NCI-H2227 (cell line): ENCODE data around the gene RELN.
"Not testable (repeated sequence)": the region's sequence is repeated elsewhere in the genome, so short reads cannot be mapped to it uniquely, and the experiment has no call there.

ENCODE experiments used
- DNase-seq: peaks from one replicate; lab custom pipeline; 2025; ENCODE audit not compliant: unreplicated experiment; lab: John Stamatoyannopoulos, UW

Gene RELN

DNA sequence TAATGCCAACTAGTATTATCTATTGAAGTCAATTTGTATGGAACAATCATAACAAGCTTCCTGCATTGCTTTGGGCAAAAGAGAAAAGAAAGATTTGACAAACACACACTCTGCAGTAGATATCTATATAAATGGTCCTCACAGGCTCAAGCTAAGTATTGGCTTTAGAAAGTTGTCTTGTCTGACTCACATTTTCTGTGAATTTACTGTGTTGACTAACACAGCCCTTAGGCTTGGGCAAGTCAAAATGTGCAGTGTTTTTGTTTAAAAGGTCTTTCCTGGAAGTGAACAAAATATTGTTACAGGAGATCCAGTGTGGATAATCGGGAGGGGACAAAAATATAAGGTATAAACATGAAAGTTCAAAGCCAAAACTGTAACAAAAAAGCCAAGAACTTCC lies 194.4 kb downstream of the RELN start:
- DNase-seq = no peak

DNA sequence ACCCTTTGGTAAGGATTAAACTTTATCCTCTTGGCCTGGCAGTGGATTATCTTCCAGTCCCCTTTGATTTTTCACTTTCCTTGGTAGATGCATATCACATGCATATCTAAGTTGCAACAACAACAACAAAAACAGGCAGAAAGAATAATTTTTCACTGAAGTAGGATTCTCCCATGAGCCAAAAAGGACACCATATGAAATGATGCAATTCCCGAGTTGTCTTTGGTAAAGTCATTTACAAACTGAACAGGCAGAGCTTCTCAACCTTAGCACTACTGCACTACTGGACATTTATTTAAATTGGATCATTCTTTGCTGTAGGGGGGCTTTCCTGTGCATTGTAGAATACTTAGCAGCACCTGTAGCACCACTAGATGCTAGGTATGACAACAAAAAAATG lies 195.0 kb downstream of the RELN start:
- DNase-seq = no peak

DNA sequence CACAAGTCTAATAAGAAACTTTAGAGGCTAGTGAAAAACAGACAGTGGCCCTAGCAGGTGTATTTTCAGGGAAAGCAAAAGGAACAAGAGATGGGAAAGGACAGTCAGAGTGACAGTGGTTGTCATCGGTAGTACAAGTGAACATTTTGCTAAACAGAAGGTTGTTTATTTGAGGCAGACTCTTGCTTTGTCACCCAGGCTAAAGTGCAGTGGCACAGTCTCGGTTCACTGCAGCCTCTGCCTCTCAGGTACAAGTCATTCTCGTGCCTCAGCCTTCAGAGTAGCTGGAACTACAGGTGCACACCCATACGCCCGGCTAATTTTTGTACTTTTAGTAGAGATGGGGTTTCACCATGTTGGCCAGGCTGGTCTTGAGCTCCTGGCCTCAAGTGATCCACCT lies 195.8 kb downstream of the RELN start:
- no peak for DNase-seq

DNA sequence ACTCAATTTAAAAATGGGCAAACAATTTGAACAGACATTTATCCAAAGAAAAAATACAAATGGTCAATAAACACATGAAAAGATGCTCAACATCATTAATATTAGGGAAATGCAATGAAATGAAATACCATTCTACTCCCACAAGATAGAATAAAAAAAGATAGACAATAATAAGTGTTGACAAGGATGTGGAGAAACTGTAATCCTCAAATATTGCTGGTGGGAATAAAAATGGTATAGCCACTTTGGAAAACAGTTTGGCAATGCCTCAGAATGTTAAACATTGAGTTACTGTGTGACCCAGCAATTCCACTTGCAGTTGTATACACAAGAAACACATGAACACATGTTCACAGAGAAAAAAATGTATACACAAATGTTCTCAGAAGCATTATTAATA lies 197.6 kb downstream of the RELN start:
- DNase-seq = no peak

DNA sequence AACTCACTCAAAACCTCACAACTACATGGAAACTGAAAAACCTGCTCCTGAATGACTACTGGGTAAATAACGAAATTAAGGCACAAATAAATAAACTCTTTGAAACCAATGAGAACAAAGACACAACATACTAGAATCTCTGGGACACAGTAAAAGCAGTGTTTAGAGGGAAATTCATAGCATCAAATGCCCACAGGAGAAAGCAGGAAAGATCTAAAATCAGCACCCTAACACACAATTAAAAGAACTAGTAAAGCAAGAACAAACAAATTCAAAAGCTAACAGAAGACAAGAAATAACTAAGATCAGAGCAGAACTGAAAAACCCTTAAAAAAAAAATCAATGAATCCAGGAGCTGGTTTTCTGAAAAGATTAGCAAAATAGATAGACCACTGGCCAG lies 202.4 kb downstream of the RELN start:
- not testable (repeated sequence) for DNase-seq

DNA sequence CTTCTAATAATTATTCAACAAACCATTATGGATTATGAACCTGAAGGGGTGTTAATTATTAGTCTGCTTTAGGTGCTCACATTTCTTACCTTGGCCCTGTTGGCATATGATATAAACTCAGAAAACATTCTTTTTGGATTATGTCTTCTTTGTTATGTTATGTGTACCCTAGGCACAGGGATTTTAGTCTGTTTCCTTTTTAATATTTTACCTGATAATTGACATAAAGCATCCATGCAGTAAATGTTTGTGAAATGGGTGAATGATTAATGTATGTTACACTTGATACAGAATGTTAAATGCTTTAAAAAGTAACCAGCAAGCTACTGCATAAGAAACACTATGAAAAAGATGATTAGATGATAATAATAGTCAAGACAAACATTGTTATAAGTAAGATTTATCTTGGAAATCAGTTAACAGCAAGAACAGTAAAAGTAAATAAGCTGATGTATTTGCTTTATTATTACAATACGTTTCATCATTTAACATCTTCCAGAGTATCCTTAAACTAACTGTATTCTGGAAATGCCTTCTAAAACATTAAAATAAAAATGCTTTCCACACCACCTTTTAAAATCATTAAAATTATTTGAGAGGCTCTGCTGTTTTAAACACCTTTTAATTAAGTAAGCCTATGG lies 204.7 kb downstream of the RELN start:
- DNase-seq = no peak

DNA sequence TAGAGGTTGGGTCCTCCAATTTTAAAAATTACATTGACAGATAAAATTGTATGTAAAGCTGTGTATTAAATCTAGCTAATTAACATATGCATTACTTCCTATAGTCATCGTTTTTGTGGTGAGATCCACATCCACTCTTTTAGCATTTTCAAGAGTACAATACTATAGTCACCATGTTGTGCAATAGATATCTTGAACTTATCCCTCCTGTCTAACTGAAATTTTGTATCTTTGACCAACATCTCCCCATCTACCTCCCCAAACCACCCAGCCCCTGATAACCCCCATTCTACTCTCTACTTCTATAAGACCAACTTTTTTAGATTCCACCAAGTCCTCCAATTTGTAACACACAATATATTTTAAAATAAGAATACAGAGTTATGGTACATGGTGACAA lies 208.0 kb downstream of the RELN start:
- no peak for DNase-seq

DNA sequence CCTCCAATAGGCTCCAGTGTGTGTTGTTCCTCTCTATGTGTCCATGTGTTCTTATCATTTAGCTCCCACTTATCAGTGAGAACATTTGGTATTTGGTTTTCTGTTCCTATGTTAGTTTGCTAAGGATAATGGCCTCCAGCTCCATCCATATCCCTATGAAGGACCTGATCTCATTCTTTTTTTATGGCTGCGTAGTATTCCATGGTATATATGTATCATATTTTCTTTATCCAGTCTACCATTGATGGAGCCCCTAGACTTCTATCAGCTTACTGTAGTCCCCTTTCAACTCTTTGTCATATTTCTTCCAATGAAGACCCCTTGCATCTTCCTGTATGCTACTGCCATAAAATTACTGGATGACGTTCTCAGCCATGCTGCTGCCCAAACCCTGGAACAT lies 208.9 kb downstream of the RELN start:
- not testable (repeated sequence) for DNase-seq

DNA sequence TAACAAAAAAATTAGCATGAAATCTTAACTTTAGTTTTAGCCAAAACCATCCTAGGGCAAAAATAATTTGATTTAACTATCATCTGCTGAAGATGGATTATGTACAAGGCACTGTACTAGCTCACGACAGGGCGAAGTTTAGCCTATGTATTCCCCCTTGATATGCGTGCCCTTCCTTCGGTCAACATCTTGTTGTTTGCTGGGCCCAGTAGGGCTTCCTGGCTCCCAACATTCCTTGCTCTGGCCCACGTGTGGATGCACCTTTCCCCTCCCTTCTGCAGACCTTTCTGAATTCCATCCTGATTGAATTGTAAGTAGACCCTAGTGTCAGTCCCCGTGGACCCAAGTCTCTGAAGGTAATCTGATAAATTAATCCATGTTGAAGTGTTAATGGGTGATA lies 212.0 kb downstream of the RELN start:
- DNase-seq = no peak

DNA sequence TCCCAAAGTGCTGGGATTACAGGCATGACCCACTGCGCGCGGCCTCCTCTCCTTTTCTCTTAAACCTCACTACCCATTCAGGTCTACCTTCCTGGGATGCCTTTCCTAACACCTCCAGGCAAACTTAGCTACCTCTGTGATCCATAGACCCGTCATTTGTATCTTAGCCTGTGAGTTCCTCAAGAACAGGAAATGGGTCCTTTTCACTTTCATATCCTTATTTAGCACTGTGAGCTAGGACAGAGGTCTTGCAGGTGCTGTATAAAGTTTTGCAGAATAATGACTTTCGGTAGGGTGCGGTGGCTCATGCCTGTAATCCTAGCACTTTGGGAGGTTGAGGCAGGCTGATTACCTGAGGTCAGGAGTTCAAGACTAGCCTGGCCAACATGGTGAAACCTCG lies 215.7 kb downstream of the RELN start:
- DNase-seq = no peak

DNA sequence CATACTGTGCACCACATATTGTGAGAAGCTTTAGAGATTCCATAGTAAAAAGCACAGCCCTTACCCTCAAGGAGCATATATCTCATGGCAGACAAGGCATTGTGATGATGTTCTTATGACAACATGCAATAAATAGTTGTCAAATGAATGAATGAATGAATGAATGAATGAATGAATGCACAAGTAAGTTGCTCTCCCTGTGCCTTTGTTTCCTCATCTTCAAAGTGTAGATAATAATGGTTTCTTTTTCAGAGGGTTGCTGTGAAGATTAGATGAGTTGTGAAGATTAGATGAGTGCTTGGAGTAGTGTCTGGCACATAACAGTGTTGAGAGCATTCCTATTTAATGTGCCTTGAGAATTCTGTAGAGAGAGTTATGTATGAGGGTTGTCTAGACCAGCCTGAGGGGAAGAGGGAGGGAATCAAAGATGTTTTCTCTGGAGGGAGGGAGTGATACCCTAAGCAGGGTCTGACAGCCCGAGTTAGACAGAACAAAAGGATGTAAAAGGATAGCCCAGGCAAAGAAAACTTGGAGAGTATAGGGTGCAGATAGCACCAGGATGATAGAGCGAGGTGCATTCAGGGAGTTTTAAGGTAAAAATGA lies 217.2 kb downstream of the RELN start:
- DNase-seq = no peak

DNA sequence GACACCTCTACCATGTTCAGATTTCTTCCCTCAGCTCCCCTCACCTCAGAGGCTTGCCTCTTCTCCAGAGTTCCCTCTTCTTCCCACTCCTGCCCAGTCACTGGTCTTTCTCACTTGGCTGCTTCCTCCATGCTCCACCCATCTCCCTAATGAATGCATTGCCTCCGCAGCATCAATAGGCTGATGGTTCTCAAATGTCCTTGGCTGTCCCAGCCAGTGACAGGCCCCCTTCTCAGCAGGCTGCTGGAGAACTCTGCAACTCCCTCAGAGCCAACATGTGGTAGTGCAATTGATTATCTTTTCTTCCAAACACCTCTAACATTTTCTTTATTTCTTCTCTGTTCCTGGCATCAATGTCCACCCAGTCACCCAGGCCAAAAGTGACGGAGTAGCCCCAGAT lies 218.2 kb downstream of the RELN start:
- DNase-seq = no peak

DNA sequence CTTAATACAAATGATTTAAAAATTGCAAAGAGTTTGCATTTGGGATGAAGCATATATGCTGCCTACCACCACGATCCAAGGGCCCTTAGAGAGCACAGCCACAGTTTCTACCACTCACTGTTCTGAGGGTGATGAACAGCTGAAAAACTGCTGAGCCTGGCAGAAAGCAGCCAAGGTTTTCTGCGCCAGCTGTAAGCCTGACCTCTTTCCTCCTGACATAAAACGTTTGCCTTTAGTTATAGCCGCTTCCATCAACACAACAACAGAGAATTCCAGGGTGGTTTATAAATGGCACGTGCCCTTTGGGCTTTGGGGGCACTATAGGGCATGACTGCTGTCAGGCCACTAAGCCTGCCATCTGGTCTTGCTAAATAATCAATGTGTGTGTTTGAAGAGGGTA lies 222.8 kb downstream of the RELN start:
- peak; percentile 26 for DNase-seq

DNA sequence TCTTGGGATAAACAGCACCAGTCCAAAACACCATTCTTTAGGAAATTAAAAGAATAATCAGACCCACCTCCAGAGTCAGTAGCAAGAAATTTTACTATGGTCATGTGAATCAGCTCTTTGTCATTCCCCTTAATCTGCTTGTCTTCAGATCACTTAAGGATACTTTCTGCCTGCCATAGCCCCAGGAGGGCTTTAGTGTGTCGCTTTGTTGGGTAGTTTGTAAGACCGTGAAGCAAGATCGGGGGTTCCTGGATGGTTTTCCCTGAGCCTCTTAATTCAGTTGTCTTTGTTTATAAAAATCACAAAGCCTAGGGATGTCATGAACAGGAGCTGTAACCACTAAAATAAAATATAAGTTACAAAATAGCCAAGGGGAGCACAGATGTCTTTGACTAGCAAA lies 223.6 kb downstream of the RELN start:
- peak; percentile 34 for DNase-seq

DNA sequence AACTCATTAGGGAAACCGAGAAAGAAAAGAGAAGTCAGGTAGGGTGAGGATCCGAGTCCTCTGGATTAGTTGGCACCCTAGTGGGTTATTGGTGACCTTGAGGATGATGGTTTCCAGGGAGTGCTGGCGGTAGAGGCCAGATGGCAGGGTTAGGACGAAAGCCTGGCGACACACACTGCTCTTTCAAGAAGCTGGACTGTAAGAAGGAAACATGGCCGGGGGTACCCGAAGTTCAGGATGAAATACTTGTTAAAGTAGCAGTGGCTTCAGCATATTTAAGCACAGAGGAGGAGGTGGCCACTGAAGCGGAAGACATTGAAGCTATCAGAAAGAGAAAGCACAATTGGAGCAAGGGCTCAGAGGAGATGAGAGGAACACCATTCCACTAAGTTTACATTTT lies 224.6 kb downstream of the RELN start:
- DNase-seq = no peak

DNA sequence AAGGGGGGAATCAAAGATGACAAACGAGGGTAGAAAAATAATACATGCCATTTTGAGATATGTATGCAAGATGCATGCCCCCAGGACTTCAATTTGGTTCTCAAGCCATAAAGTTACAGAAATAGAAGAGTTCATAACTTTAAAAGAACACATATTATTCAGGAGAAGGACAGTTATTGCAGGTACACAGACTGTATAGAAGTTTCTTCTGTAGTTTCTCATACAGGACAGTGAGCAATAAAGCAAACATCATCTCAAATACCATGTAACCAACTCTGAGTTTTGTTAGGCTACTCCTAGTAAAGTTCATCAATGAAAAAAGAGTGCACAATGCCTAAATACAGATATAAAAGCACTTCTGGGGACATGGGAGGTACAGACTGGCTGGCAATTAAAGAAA lies 226.6 kb downstream of the RELN start:
- DNase-seq = no peak

DNA sequence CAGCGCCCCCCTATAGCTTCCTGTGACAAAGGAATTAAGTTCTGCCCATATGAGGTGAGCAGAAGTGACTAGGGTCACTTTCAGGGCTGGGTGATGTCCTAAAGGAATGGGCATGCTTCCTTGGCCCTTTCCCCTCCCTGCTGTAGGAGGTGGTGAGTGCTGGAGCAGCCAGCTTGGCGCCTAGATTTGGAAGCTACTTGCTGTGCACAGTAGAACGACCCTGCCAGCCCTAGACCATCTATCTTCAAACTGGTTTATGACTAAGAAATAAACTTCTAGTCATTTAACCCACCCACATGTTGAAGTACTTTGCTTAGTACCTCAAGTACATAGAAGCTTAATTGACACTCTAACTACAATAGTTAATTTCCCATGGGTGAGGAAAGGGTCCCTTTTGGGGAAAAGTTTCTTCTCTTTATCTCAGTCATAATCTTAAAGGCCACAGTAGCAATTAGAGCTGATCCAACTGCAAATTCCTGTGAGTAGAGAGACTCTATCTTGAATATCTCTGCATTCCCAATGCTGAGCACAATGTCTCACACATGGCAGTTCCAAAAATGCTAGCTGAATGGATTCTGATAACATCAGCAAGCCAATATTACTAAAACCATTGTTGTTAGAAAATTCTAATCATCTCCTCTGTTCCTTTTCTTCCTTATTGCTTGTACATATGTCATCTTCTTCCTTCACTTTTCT lies 227.2 kb downstream of the RELN start:
- no peak for DNase-seq

DNA sequence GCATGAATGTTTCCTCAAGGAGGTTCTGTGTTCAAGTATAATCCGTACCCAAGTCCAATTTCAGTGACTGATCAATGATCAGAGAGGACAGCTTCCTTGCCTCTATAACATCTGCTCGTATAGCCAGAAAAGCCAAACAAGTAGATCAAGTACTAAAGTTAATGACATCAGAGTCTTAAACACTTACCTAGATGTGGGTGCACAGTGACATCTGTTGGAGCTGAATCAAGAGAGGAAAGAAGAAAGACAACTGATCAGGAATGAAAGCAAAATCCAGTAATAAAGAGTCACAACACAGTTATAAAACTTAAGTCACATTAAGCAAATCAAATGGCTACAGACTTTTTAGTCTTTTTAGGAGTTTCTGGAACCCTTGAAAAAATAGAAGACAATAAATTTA lies 236.5 kb downstream of the RELN start:
- DNase-seq = no peak

DNA sequence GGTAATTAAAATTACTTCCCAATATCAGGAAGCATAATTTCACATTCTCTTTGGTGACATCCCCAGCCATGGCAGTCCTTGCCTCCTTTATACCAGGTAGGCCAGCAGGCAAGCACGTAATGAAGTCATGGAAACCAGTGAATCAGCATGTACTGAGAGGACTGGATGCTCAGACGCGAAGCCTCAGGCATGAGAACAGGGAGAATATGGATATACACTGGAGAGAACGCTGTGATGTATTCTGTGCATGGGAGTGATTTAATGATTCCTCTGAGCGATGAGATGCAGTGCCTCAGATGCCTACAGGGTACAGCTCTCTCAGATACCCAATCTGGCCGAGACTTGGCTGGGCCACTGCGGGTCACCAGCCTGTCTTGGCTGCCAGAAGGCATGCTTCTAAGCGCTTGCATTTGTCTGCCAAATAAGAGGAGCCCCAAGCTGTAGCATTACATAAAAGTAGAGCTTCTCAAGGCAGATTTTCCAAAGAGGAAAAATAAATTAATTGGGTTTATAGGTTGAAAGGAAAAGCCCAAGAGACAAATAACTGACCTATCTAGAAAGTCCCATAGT lies 238.1 kb downstream of the RELN start:
- no peak for DNase-seq

DNA sequence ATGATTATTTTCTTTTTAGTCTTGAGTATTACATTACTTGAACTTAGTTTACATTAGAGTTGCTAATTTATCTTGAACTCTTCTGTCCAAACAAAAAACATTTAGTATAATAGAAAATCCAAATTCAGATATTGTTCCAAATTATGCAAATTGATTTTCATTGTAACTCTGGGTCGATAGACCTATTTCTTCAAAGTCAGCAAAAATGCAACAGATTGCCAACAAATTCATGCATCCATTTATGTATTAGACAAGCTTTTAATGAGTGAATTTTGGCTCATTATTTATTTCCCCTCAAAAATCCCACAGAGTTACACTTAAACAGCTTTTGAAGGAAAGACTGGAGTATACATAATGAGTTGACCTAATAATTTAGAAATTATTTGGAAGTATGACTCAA lies 240.8 kb downstream of the RELN start:
- no peak for DNase-seq

DNA sequence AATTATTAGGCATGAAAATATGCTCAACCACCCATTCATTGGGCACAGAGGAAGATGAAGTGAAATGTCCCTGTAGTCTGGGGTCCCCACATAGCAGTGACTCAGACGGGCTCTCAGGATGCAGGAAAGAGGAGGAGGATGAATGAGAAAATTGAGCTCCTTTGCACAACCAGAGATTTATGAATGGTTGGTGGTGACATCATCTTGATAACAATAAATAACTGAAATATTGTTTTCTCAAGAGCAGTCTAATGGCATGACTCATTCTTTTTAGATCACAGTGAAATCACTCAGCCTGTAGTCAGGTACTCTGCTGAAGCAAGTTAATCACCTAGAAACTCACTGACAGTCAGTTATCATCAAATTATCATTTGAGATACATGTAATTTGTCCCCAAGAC lies 254.1 kb downstream of the RELN start:
- peak; percentile 54 for DNase-seq

DNA sequence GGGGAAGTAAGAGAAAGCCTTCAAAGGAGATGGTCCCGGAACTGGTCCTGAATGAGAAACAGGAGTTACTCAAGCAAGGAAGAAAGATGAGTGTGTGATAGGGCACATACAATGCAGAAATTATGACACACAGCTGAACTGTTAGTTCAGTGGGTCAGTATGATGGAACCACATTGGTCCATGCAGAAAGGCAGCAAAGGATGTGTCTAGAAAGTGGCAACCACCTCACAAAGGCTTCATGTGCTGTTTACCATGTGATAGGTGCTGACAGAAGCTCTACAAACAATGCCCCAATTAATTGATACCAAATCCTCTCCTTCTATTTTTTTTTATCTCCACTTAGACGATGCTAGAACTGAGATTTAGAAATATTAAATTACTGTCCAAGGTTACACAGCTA lies 258.3 kb downstream of the RELN start:
- DNase-seq = no peak
